Gastroesophageal sphincter (tissue), 4 donors: Measurements from ENCODE around the gene TEX22. TPM values are rescaled to one million over a fixed set of nuclear protein-coding genes. Genes with fewer than 3 reads are reported as not detected.

Source experiments
- ATAC-seq: fragments of 150-250 bp; one replicate; pipeline ENCODE4 v1.9.1; 2016; ENCODE audit warnings: mild to moderate bottlenecking, moderate library complexity
- H3K27ac ChIP-seq, 4 donors: fragments of 200-600 bp; sonication (generic) in 3 of 4; 1 replicate in 3 of 4; 2 replicates in 1 of 4; pipeline ENCODE4 v1.5.1; 2016 to 2019
- H3K27me3 ChIP-seq: fragments of 200-600 bp; sonication (generic); one replicate; pipeline ENCODE4 v1.5.1; 2019
- H3K36me3 ChIP-seq, 2 donors: fragments of 200-600 bp; sonication (generic); one replicate each; pipeline ENCODE4 v1.5.1; 2019; ENCODE audit warnings: control low read depth in 1 of 2
- H3K4me1 ChIP-seq, 3 donors: fragments of 200-600 bp; sonication (generic); 1 replicate in 2 of 3; 2 replicates in 1 of 3; pipeline ENCODE4 v1.5.1; 2016 to 2019; ENCODE audit warnings: control low read depth in 2 of 3
- H3K4me3 ChIP-seq, 2 donors: fragments of 200-600 bp; sonication (generic); one replicate each; pipeline ENCODE4 v1.5.1; 2019; ENCODE audit warnings: mild to moderate bottlenecking in 1 of 2, moderate library complexity in 1 of 2
- H3K9me3 ChIP-seq, 3 donors: fragments of 200-600 bp; sonication (generic); one replicate each; pipeline ENCODE4 v1.5.1; 2017 to 2019; ENCODE audit warnings: control low read depth in 2 of 3
- CTCF ChIP-seq, 4 experiments: fragments of 200-600 bp in 2 of 4; fragments of 450-650 bp in 2 of 4; sonication (generic) in 1 of 4; IDR thresholded peaks; one replicate each; pipeline ENCODE4 v1.5.1; 2017 to 2019; ENCODE audit warnings: antibody characterized with exemption in 4 of 4, mild to moderate bottlenecking in 2 of 4, moderate library complexity in 2 of 4
- EP300 ChIP-seq: sonication (generic); formaldehyde crosslinking; IDR thresholded peaks from one replicate; pipeline ENCODE4 v1.6.1; 2017; ENCODE audit warnings: antibody characterized with exemption, mild to moderate bottlenecking
- POLR2A ChIP-seq, 2 donors: fragments of 450-650 bp; IDR thresholded peaks; one replicate each; pipeline ENCODE4 v1.6.1; 2017; ENCODE audit warnings: antibody characterized with exemption in 2 of 2, mild to moderate bottlenecking in 2 of 2, moderate library complexity in 1 of 2
- POLR2AphosphoS5 ChIP-seq: sonication (generic); formaldehyde crosslinking; IDR thresholded peaks from one replicate; pipeline ENCODE4 v1.6.1; 2017; ENCODE audit warnings: antibody characterized with exemption
- WGBS, 2 donors: methylation state at CpG; one replicate each; pipeline ENCODE4 v1.1.5; 2018; ENCODE audit warnings: low coverage in 1 of 2; 5-methylcytosine and 5-hydroxymethylcytosine counted together
- total RNA-seq, 4 donors: library from RNA; depleted of rRNA; stranded (reverse); fragments of >200 nt; gene quantifications; one replicate each; pipeline ENCODE4 v1.1.0, GENCODE V29; 2016

TEX22 gene
- total RNA-seq, 4 donors from 2014 or later = 0.42 TPM; not detected in 3

GRCh38 chr14:105366386-105367074 is 31.8 kb upstream of the TEX22 start:
- Histone ChIP-seq H3K27me3 (no peaks in the 10 kb centered on the region), H3K27ac (no peak overlapping the region), H3K36me3 (peaks cover 0 to 39% of the 10 kb centered on the region in 2 donors), H3K9me3 (no peaks in the 10 kb centered on the region), H3K4me3 (no peak overlapping the region), H3K4me1 (peaks cover 0 to 19% (median 0%) of the 10 kb centered on the region in 3 donors)
- TF ChIP-seq CTCF (IDR thresholded peaks at IDR 0.05) (no peak), POLR2A (IDR thresholded peaks at IDR 0.05) (no peak), EP300 (no peak), POLR2AphosphoS5 (no peak)
- 90% methylated on average over 17 of the region's 23 CpGs; no CpG with 5 or more reads in 1 of the 2 donors for WGBS, 2 donors
- no peak for ATAC-seq

- Histone ChIP-seq H3K4me3 (no peak overlapping the region), H3K27ac (no peak overlapping the region), H3K27me3 (no peaks in the 10 kb centered on the region), H3K9me3 (no peaks in the 10 kb centered on the region), H3K36me3 (peaks cover 0 to 43% of the 10 kb centered on the region in 2 donors), H3K4me1 (peaks cover 0 to 19% (median 0%) of the 10 kb centered on the region in 3 donors)
- no peak for ATAC-seq
- TF ChIP-seq POLR2A (IDR thresholded peaks at IDR 0.05) (no peak), POLR2AphosphoS5 (no peak), EP300 (no peak), CTCF (IDR thresholded peaks at IDR 0.05) (no peak)
- WGBS, 2 donors = no CpG with 5 or more reads among the region's 34 CpGs
These were observed 31.0 kb upstream of the TEX22 start for GRCh38 chr14:105367116-105368031.

- Histone ChIP-seq H3K36me3 (peaks cover 0 to 43% of the 10 kb centered on the region in 2 donors), H3K9me3 (no peaks in the 10 kb centered on the region), H3K27me3 (no peaks in the 10 kb centered on the region), H3K27ac (no peak overlapping the region), H3K4me1 (peaks cover 0 to 19% (median 0%) of the 10 kb centered on the region in 3 donors), H3K4me3 (no peak overlapping the region)
- TF ChIP-seq CTCF (IDR thresholded peaks at IDR 0.05) (no peak), EP300 (no peak), POLR2A (IDR thresholded peaks at IDR 0.05) (no peak), POLR2AphosphoS5 (no peak)
- WGBS, 2 donors = no CpG with 5 or more reads among the region's 20 CpGs
- ATAC-seq = no peak
These were observed 30.3 kb upstream of the TEX22 start for GRCh38 chr14:105368032-105368417.

DNA sequence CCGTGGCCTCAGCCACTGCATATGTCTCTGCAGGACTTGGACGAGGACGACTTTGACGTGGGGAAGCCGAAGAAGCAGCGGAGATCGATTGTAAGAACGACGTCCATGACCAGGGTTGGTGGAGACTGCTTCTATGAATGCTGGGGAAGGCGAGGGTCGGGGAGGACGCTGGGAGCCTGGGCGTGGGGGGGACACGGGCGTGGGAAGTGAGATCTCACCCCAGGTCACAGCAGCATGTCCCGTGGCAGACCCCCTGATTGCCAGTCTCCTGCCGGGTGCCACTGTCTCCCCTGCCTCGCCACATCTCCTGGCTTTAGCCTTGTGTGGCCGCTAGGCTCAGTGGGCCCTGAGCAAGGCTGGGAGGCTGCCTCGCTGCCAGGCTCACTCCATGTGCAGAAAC is 29.9 kb upstream of the TEX22 start:
- no peaks in the 10 kb centered on the region for H3K27me3 ChIP-seq
- H3K36me3 ChIP-seq = peaks cover 0 to 45% of the 10 kb centered on the region in 2 donors
- no peaks in the 10 kb centered on the region for H3K9me3 ChIP-seq
- TF ChIP-seq POLR2AphosphoS5 = no peak
- no peak overlapping the region for H3K27ac ChIP-seq
- WGBS, 2 donors = 88 to 100% methylated on average over 1 to 6 of the region's 20 CpGs
- peaks cover 0 to 19% (median 0%) of the 10 kb centered on the region in 3 donors for H3K4me1 ChIP-seq
- no peak overlapping the region for H3K4me3 ChIP-seq
- no peak for ATAC-seq

DNA sequence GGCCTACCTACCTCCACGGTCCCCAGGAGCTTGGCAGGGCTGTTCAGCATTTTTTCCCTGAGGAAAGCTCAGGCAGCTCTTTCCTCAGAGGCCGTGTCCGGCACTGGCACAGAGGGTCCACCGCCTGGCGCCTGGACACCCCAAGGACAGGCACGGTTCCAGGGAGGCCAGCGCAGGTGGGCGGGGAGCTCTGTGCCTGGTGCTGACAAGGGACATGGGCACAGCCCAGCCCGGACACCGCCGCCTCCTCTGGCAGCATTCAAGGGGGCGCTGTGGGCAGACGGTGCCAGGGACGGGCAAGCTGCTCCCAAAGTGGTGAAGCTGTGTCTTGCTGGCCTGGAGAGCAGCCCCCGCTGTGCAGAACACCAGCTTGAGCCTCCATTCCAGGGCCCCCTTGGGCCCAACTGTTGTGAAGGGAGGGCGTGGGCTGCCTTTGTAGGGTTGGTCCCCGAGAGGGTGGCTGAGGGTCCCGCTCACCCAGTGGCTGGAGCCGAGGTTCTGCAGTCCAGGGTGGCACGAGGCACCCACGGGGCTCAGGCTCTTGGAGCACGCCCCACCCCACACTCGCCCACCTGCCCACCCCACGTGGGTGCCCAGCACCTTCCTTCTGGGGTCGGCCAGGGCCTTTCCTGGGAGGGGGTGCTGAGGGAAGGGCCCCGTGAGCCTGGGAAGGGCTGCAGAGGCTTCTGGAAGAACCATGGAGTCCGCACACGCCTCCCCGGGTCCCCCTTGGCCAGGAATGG is 29.3 kb upstream of the TEX22 start:
- no peaks in the 10 kb centered on the region for H3K9me3 ChIP-seq
- peaks cover 0 to 15% (median 0%) of the 10 kb centered on the region in 3 donors for H3K4me1 ChIP-seq
- TF ChIP-seq CTCF (IDR thresholded peaks at IDR 0.05) = no peak
- no peak for TF ChIP-seq POLR2A (IDR thresholded peaks at IDR 0.05)
- no peak for TF ChIP-seq POLR2AphosphoS5
- TF ChIP-seq EP300 = no peak
- no CpG with 5 or more reads among the region's 29 CpGs for WGBS, 2 donors
- no peaks in the 10 kb centered on the region for H3K27me3 ChIP-seq
- H3K4me3 ChIP-seq = no peak overlapping the region
- no peak overlapping the region for H3K27ac ChIP-seq
- H3K36me3 ChIP-seq = peaks cover 0 to 48% of the 10 kb centered on the region in 2 donors
- no peak for ATAC-seq
